HCT116 (cell line): Measurements from ENCODE around the gene CDC42BPA. TPM values are rescaled to one million over a fixed set of nuclear protein-coding genes. Genes with fewer than 3 reads are reported as not detected.
A peak's percentile ranks its signal among the peaks of the same experiment; 100 is the strongest.

ENCODE experiments used
- ATAC-seq: fragments of 200-7000 bp; cut with Tn5 transposase; 2 replicates; pipeline ENCODE4 v1.9.1; 2020; ENCODE audit warnings: mild to moderate bottlenecking, moderate library complexity
- BruUV-seq: library from RNA; stranded (reverse); fragments of 400-500 nt; replicated peaks from 2 replicates; lab custom pipeline; 2021; lab: Mats Ljungman, UMichigan
- CTCF ChIA-PET: fragments of 300-600 bp; sonication (Branson Sonifier 250); formaldehyde crosslinking; loops from one replicate; lab custom pipeline; 2021; ENCODE audit warnings: antibody characterized with exemption; lab: Charles Lee
- POLR2A ChIA-PET: fragments of 300-600, 350-600 bp; sonication (Branson Sonifier 250); formaldehyde crosslinking; loops from one replicate; lab custom pipeline; 2021; ENCODE audit warnings: antibody characterized with exemption; lab: Charles Lee
- RAD21 ChIA-PET, 2 experiments: fragments of 300-600 bp; sonication (Branson Sonifier 250); formaldehyde crosslinking; loops; one replicate each; lab custom pipeline; 2023; ENCODE audit warnings: low total read pairs in 2 of 2; ENCODE audit not compliant: uncharacterized antibody in 2 of 2, unreplicated experiment in 2 of 2, low non-redundant PET in 1 of 2; lab: Charles Lee
- DNase-seq: peaks from one replicate; pipeline ENCODE4 v3.0.0-alpha.2; 2010; ENCODE audit warnings: low read depth, low spot score
- H2AFZ ChIP-seq: fragments of 200-600 bp; shearing (Covaris generic), sonication (generic); 2 replicates; pipeline ENCODE4 v1.6.1; 2017; ENCODE audit warnings: low read depth, mixed run types, mixed read lengths, antibody characterized with exemption, low read length; ENCODE audit not compliant: poor library complexity, severe bottlenecking
- H3K27ac ChIP-seq: 2 replicates; pipeline ENCODE4 v1.5.1; 2012; ENCODE audit warnings: low read depth, low read length
- H3K27me3 ChIP-seq: fragments of 200-600 bp; sonication (generic); 2 replicates; pipeline ENCODE4 v1.6.1; 2016; ENCODE audit warnings: mixed run types, low read length, mixed read lengths; ENCODE audit not compliant: insufficient read depth
- H3K36me3 ChIP-seq, 2 experiments: fragments of 200-500 bp in 1 of 2; fragments of 200-600 bp in 1 of 2; sonication (Bioruptor generic) in 1 of 2; sonication (generic) in 1 of 2; 2 replicates each; pipeline versions ENCODE4 v1.5.1 to v1.6.1; 2014 to 2016; ENCODE audit warnings: low read length in 2 of 2, inconsistent platforms in 1 of 2, mixed read lengths in 1 of 2, mixed run types in 1 of 2; ENCODE audit not compliant: insufficient read depth in 2 of 2, control insufficient read depth in 1 of 2
- H3K4me1 ChIP-seq, 2 experiments: fragments of 200-600 bp in 1 of 2; sonication (generic) in 1 of 2; 2 replicates each; pipeline versions ENCODE4 v1.5.1 to v1.6.1; 2012 to 2017; ENCODE audit warnings: low read length in 2 of 2, inconsistent platforms in 1 of 2, mild to moderate bottlenecking in 1 of 2, mixed read lengths in 1 of 2, mixed run types in 1 of 2, moderate library complexity in 1 of 2; ENCODE audit not compliant: insufficient read depth in 2 of 2, control insufficient read depth in 1 of 2
- H3K4me2 ChIP-seq: fragments of 200-600 bp; sonication (generic); 2 replicates; pipeline ENCODE4 v1.6.1; 2017; ENCODE audit warnings: mixed run types, low read length, mixed read lengths
- H3K4me3 ChIP-seq, 2 experiments: fragments of 200-600 bp in 1 of 2; sonication (generic) in 1 of 2; replicated peaks in 1 of 2; 2 replicates each; pipeline ENCODE4 v1.5.1; 2011 to 2016; ENCODE audit warnings: low read length in 2 of 2, control low read depth in 1 of 2, low read depth in 1 of 2, mild to moderate bottlenecking in 1 of 2, mixed read lengths in 1 of 2, mixed run types in 1 of 2
- H3K79me2 ChIP-seq: fragments of 200-600 bp; sonication (generic); 2 replicates; pipeline ENCODE4 v1.6.1; 2017; ENCODE audit warnings: mild to moderate bottlenecking, mixed run types, low read length, moderate library complexity, mixed read lengths; ENCODE audit not compliant: insufficient read depth
- H3K9ac ChIP-seq: fragments of 200-600 bp; sonication (generic); 2 replicates; pipeline ENCODE4 v1.6.1; 2016; ENCODE audit warnings: low read length, mixed read lengths
- H3K9me2 ChIP-seq: fragments of 200-600 bp; sonication (generic), shearing (Covaris generic); 2 replicates; pipeline ENCODE4 v1.6.1; 2017; ENCODE audit warnings: mixed run types, mild to moderate bottlenecking, moderate library complexity; ENCODE audit not compliant: insufficient read depth
- H3K9me3 ChIP-seq, 2 experiments: fragments of 200-500 bp in 1 of 2; fragments of 200-600 bp in 1 of 2; sonication (Bioruptor generic) in 1 of 2; sonication (generic) in 1 of 2; 2 replicates each; pipeline ENCODE4 v1.6.1; 2014 to 2017; ENCODE audit warnings: low read length in 2 of 2, mixed read lengths in 2 of 2, inconsistent platforms in 1 of 2, low read depth in 1 of 2, mild to moderate bottlenecking in 1 of 2, mixed run types in 1 of 2, moderate library complexity in 1 of 2; ENCODE audit not compliant: control insufficient read depth in 1 of 2, insufficient read depth in 1 of 2
- H4K20me1 ChIP-seq: fragments of 200-600 bp; sonication (generic), shearing (Covaris generic); 2 replicates; pipeline ENCODE4 v1.6.1; 2017; ENCODE audit warnings: mixed run types, mild to moderate bottlenecking, moderate library complexity; ENCODE audit not compliant: insufficient read depth
- ZBTB33 ChIP-seq: IDR thresholded peaks from 2 replicates; pipeline ENCODE4 v1.6.1; 2011; ENCODE audit warnings: mild to moderate bottlenecking, low read length, moderate library complexity; ENCODE audit not compliant: insufficient replicate concordance; ENCODE audit errors: extremely low read depth
- intact Hi-C: fragments of 100-400 bp; cut with micrococcal nuclease; formaldehyde crosslinking; loops from 2 replicates; pipeline ENCODE4 v1.10.0; 2022
- total RNA-seq: library from RNA; stranded (reverse); gene quantifications from one replicate; pipeline ENCODE4 v1.2.1, GENCODE V29; 2021; ENCODE audit not compliant: unreplicated experiment
- TF ChIP-seq, protein P1 (sequence below): IDR thresholded peaks from 2 replicates; pipeline ENCODE4 v1.6.1; 2012; ENCODE audit warnings: low read depth

The CDC42BPA gene
- total RNA-seq, 1 experiment from 2014 or later, result 44.0 TPM

- ChIA-PET POLR2A (interaction anchor here (1.1 kb wide), 1 partner anchor 16 kb away, joined by 4 read pairs; no protein-coding TSS in a partner anchor), RAD21 (no interaction called here), CTCF (no interaction called here)
- H3K4me3 ChIP-seq, result no peak overlapping the region
- H3K27ac ChIP-seq, result no peak overlapping the region
- no peak overlapping the region for H2AFZ ChIP-seq
- peaks cover 34% of the 10 kb centered on the region for H4K20me1 ChIP-seq
- no TSS peak for BruUV-seq
- no peaks in the 10 kb centered on the region for H3K36me3 ChIP-seq
- no peaks in the 10 kb centered on the region for H3K27me3 ChIP-seq
- no peak overlapping the region for H3K4me2 ChIP-seq
- H3K9ac ChIP-seq, result no peak overlapping the region
- H3K4me1 ChIP-seq, result 0 out of 4 replicates have a peak, but pooled peaks cover 0 to 3% of the 10 kb centered on the region in 2 experiments
- H3K79me2 ChIP-seq, result peaks cover 82% of the 10 kb centered on the region
- intact Hi-C loops, result no loop called here
- no peak for TF ChIP-seq ZBTB33
- TF ChIP-seq, protein P1, sequence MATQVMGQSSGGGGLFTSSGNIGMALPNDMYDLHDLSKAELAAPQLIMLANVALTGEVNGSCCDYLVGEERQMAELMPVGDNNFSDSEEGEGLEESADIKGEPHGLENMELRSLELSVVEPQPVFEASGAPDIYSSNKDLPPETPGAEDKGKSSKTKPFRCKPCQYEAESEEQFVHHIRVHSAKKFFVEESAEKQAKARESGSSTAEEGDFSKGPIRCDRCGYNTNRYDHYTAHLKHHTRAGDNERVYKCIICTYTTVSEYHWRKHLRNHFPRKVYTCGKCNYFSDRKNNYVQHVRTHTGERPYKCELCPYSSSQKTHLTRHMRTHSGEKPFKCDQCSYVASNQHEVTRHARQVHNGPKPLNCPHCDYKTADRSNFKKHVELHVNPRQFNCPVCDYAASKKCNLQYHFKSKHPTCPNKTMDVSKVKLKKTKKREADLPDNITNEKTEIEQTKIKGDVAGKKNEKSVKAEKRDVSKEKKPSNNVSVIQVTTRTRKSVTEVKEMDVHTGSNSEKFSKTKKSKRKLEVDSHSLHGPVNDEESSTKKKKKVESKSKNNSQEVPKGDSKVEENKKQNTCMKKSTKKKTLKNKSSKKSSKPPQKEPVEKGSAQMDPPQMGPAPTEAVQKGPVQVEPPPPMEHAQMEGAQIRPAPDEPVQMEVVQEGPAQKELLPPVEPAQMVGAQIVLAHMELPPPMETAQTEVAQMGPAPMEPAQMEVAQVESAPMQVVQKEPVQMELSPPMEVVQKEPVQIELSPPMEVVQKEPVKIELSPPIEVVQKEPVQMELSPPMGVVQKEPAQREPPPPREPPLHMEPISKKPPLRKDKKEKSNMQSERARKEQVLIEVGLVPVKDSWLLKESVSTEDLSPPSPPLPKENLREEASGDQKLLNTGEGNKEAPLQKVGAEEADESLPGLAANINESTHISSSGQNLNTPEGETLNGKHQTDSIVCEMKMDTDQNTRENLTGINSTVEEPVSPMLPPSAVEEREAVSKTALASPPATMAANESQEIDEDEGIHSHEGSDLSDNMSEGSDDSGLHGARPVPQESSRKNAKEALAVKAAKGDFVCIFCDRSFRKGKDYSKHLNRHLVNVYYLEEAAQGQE, result peak; percentile 78
- H3K9me3 ChIP-seq, result no peaks in the 10 kb centered on the region
- no peaks in the 10 kb centered on the region for H3K9me2 ChIP-seq
- no peak for ATAC-seq
- no peak for DNase-seq
These were observed 44.7 kb downstream of the CDC42BPA start for GRCh38 chr1:227273557-227273956.
